ENCODE data around the gene LYST.
"Not testable (repeated sequence)": the region's sequence is repeated elsewhere in the genome, so short reads cannot be mapped to it uniquely, and the experiment has no call there.

Gene LYST

DNA sequence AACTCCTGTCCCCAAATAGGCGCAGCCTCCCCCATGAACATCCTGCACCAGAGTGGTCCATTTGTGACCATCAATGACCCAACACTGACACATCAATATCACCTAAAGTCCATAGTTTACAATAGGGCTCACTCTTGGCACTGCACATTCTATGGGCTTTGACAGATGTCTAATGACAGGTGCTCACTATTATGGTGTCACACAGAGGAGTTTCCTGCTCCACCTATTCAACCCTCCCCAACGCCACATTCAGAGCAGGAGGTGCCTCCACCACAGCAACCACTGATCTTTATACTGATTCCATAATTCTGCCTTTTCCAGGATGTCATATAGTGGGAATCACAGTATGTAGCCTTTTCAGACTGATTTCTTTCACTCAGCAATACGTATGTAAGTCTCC is 241.4 kb downstream of the LYST start:
- no peak for DNase-seq

DNA sequence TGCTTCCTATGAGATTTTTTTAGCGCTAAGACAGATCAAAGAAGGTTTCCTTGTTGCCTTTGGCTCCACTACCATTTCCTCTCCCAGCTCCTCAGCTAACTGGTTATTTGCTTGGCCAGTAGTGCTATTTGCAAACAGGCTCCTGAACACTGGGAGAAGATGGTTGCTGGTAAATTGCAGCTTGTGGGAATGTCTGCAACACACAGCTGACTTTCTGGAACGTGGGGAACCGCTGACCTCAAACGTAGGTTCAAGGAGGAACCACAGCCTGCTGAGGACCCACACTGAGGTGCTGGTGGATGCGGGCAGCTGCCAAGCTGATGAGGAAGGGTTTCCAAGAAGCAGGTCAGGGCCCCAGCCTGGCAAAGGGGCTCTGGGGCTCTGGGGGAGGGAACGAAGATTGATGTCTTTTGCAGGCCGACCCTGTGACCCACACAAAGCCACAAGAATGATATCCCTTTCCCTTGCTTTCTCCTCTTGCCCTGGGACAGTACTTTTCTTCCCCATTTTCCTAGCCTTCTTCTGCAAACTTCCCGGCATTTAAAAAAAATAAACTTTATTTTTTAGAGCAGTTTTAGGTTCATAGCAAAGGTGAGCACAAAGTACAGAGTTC is 241.9 kb downstream of the LYST start:
- DNase-seq: no peak

DNA sequence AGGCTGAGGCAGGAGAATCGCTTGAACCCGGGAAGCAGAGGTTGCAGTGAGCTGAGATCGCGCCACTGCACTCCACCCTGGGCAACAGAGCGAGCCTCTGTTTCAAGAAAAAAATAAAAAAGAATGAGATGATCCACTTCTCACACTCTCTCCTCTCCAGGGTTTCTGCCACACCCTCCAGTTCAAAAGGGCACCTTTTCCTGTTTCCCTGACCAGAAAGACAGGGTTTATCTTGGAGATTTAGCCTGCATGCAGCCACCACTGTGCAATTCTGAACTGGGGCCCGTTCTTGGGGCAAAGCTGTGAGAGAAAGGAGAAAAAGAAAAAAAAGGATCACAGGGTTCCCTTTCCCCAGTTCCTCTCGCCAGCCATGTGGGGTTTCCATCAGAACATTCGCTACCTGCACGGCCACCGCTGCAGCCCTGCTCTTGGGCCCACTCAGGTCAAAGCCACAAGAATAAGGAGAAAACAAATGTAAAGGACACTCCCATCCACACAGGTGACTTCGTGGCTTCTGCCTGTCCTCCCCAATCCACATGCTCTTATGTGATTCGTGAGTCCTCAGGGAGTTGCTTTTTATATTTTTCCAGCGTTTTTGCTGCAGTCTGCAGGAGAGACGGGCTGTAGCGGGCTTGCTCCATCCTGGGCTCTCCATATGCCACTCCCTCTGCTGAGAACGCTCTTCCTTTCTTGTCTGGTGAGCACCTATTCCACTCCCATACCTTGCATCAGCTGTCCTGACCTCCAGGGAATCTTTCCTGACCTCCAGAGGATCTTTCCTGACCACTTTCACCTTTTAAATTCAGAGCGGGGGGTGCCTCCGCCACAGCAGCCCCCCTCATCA is 243.5 kb downstream of the LYST start:
- DNase-seq: peak; percentile 24

DNA sequence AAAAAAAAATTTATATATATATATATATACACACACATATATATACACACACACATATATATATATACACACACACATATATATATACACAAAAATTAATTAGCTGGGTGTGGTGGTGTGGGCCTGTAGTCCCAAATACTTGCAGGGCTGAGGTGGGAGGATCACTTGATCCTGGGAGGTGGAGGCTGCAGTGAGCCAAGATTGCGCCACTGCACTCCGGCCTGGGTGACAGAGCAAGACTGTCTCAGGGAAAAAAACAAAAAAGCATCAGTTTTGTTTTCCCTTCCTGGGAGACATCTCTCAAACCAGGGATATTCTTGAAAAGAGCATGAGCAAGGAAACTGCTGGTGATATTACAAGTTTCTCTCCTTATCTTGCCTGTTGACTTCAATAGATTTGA is 247.6 kb downstream of the LYST start:
- not testable (repeated sequence) for DNase-seq

DNA sequence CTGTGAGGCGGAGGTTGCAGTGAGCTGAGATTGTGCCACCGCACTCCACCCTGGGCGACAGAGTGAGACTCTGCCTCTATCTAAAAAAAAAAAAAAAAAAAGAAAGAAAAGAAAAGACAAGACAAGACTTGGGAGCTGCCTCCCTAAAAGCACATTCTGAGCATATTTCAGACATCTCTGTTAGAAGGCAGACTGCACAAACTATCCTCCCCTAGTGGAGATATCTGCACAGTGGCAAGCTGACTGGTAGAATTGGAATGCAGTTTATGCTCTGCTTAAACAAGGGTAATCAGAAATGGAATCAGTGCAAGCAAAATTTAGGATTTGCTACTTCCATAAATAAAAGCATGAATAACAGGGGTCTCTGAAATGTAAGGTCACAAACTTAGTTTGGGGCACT is 248.9 kb downstream of the LYST start:
- DNase-seq: no peak

DNA sequence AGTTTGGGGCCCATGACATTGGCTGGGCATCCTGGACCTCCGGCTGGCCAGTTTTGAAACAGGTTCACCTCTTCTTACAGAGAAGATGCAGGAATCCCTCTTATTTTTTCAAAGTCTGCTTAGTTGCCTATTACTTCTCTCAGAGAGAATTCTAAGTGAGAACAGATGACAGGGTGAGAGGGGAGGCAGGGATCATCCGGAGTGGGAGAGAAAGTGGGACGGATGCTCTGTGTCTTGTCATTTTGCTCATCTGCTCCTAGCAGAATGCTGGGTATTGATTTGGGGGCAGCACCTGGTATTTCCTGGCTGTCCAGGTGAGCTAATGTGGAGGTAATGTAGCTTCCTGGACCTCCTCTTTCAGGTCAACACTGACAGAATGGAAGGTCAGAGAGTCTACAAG is 249.6 kb downstream of the LYST start:
- no peak for DNase-seq

DNA sequence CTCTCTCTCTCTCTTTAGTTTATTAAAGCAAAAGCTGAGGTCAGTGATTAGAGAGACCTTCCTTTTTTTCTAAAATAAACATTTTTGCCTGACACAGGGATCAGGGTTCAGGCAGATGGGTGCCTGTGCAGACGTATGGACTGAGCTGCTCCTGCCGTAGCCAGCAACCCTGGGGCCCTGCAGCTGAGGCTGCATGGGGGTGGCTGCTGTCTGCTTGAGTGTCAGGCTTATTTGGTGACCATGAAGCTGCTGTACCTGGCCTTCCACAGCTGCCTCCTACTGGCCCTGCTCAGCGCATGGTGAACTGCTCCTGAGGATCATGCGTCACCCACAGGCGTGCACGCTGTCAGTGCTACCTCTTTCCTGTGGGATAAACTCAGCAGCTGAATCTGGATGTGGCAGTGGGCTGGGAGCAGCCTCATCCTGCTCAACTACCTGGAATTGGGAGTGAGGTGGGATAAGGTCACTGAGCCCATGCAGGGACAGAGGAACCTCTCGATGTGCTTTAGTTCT is 252.2 kb downstream of the LYST start:
- DNase-seq: no peak

DNA sequence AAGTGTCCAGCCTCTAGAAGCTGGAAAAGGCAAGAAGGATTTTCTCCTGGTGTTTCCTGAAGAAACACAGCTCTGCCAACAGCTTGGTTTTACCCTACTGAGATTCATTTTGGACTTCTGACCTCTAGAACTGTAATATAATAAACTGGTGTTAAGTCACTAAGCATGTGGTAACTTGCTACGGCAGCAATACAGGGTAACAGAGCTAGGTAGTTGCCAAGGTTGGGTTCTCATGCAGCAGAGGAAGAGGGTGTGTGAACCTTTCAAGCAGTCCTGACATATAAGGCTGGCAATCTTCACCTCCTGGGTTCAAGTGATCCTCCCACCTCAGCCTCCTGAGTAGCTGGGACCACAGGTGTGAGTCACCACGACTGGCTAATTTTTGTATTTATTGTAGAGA is 253.1 kb downstream of the LYST start:
- no peak for DNase-seq

DNA sequence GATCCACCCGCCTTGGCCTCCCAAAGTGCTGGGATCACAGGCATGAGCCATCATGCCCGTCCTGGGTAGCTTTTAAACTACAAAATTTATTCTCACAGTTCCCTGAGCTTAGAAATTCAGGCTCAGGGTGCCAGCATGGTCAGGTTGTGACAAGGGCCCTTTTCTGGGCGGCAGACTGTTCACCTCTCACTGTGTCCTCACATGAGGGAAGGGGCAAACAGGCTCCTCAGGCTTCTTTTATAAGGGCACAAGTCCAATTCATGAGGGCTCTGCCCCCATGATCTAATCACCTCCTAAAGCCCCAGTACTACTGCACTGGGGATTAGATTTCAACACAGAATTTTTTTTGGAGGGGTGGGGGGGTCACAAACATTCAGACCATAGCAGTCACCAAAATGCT is 253.9 kb downstream of the LYST start:
- DNase-seq: no peak

Data from NCI-H1694 treated with DMSO at 0.1 percent for 48 hours (cell line).